ENCODE measurements around the gene PXMP2. TPM values are rescaled to one million over a fixed set of nuclear protein-coding genes. Genes with fewer than 3 reads are reported as not detected.

The PXMP2 gene
- total and polyA plus RNA-seq, 4 donors: 43.8 to 259 (median 135) TPM

- Histone ChIP-seq H3K36me3 (ENCODE audit: control insufficient read depth in 4 of 4, insufficient read depth in 3 of 4, low read depth in 1 of 4, low read length in 3 of 4) (peaks cover 6 to 91% (median 59%) of the 10 kb centered on the region in 4 donors), H3K4me1 (ENCODE audit: control insufficient read depth in 4 of 4, insufficient read depth in 4 of 4, low read length in 3 of 4) (no peaks in the 10 kb centered on the region), H3K27ac (ENCODE audit: low read depth in 1 of 2, low read length in 2 of 2) (no peak overlapping the region), H3K9me3 (ENCODE audit: control insufficient read depth in 4 of 4, low read length in 3 of 4) (no peaks in the 10 kb centered on the region), H3K27me3 (ENCODE audit: control insufficient read depth in 4 of 4, insufficient read depth in 4 of 4, low read length in 3 of 4) (no peaks in the 10 kb centered on the region), H3K4me3 (ENCODE audit: low read depth in 1 of 3, low read length in 3 of 3) (no peak overlapping the region), H3K9ac (ENCODE audit: low read depth in 1 of 2, low read length in 2 of 2) (no peak overlapping the region)
- WGBS: 93% methylated on average over 32 of the region's 32 CpGs
- no peak for DNase-seq (ENCODE audit: low spot score)
- TF ChIP-seq JUND (IDR thresholded peaks at IDR 0.05) (no peak), HNF4A (conservative IDR thresholded peaks at IDR 0.05) (no peak), YY1 (IDR thresholded peaks at IDR 0.05) (no peak), FOXA1 (IDR thresholded peaks at IDR 0.05) (no peak), REST (IDR thresholded peaks at IDR 0.05) (no peak), GABPA (IDR thresholded peaks at IDR 0.05 in 1 of 2, conservative IDR thresholded peaks at IDR 0.05 in 1 of 2) (no peak), FOXA2 (IDR thresholded peaks at IDR 0.05) (no peak), CTCF (IDR thresholded peaks at IDR 0.05; ENCODE audit: low read depth, low read length, missing input control) (no peak)
Observed at GRCh38 chr12:132658149-132658894, 29.1 kb upstream of the PXMP2 start.

DNA sequence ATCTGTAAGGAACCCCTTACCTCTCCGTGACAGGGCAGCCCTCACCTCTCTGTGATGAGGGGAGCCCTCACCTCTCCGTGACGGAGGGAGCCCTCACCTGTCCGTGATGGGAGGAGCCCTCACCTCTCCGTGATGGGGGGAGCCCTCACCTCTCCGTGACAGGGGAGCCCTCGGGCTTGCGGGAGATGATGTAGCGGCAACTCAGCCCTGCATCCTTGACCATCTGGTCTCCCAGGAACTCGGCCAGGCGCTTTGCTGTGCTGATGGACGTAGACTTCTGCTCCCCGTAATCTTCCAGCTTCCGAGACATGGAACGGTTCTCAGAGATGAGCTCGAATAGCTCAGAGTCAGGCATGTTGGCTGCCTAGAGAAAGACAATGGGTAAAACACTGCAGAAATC is 28.2 kb upstream of the PXMP2 start:
- H3K4me3 ChIP-seq (ENCODE audit: low read depth in 1 of 3, low read length in 3 of 3): no peak overlapping the region

More for the DNA sequence above, 28.2 kb upstream of the PXMP2 start:
- no peaks in the 10 kb centered on the region for H3K4me1 ChIP-seq (ENCODE audit: control insufficient read depth in 4 of 4, insufficient read depth in 4 of 4, low read length in 3 of 4)
- DNase-seq (ENCODE audit: low spot score): no peak
- 96% methylated on average over 16 of the region's 16 CpGs for WGBS
- no peak overlapping the region for H3K9ac ChIP-seq (ENCODE audit: low read depth in 1 of 2, low read length in 2 of 2)
- peaks cover 6 to 90% (median 59%) of the 10 kb centered on the region in 4 donors for H3K36me3 ChIP-seq (ENCODE audit: control insufficient read depth in 4 of 4, insufficient read depth in 3 of 4, low read depth in 1 of 4, low read length in 3 of 4)
- H3K27me3 ChIP-seq (ENCODE audit: control insufficient read depth in 4 of 4, insufficient read depth in 4 of 4, low read length in 3 of 4): no peaks in the 10 kb centered on the region
- TF ChIP-seq CTCF (IDR thresholded peaks at IDR 0.05; ENCODE audit: low read depth, low read length, missing input control): no peak
- no peak for TF ChIP-seq YY1 (IDR thresholded peaks at IDR 0.05)
- TF ChIP-seq ATF3 (IDR thresholded peaks at IDR 0.05): no peak
- TF ChIP-seq FOXA1 (IDR thresholded peaks at IDR 0.05): no peak
- H3K9me3 ChIP-seq (ENCODE audit: control insufficient read depth in 4 of 4, low read length in 3 of 4): no peaks in the 10 kb centered on the region
- H3K27ac ChIP-seq (ENCODE audit: low read depth in 1 of 2, low read length in 2 of 2): no peak overlapping the region

Data from liver (tissue), 9 donors.